Stimulated activated naive CD4-positive, alpha-beta T cell treated with Interleukin-2 at 50 U/mL for 16 hours (primary cell): ENCODE results near the gene PTPN23.
"Not testable (repeated sequence)": the region's sequence is repeated elsewhere in the genome, so short reads cannot be mapped to it uniquely, and the experiment has no call there.

ENCODE experiments used
- DNase-seq: peaks from one replicate; lab custom pipeline; 2025; lab: John Stamatoyannopoulos, UW

PTPN23 gene

GRCh38 chr3:47441796-47442551, 61.2 kb downstream of the PTPN23 start:
- DNase-seq, result no peak

- DNase-seq, result no peak
Measured at GRCh38 chr3:47443611-47443995, 62.8 kb downstream of the PTPN23 start.

- DNase-seq, result no peak
Measured at GRCh38 chr3:47444103-47444502, 63.3 kb downstream of the PTPN23 start.

GRCh38 chr3:47452453-47453215, 71.8 kb downstream of the PTPN23 start:
- DNase-seq, result no peak

GRCh38 chr3:47455806-47456452, 75.1 kb downstream of the PTPN23 start:
- DNase-seq, result no peak

- DNase-seq, result no peak
Measured at GRCh38 chr3:47456984-47457383, 76.2 kb downstream of the PTPN23 start.

GRCh38 chr3:47459534-47460085, 78.8 kb downstream of the PTPN23 start:
- not testable (repeated sequence) for DNase-seq
